Measurements from ENCODE around the gene PCDHGC5. TPM values are rescaled to one million over a fixed set of nuclear protein-coding genes. Genes with fewer than 3 reads are reported as not detected.

The PCDHGC5 gene
- total RNA-seq, 1 donor from 2014 or later: not detected

- Mint-ChIP-seq H3K27me3 (ENCODE audit: insufficient read depth) (no peaks in the 10 kb centered on the region), H3K9me3 (no peaks in the 10 kb centered on the region), H3K4me3 (no peak overlapping the region), H3K36me3 (ENCODE audit: low read depth) (peaks cover 23% of the 10 kb centered on the region), H3K4me1 (ENCODE audit: low read depth) (no peaks in the 10 kb centered on the region), H3K27ac (no peak overlapping the region)
- no peak for DNase-seq (ENCODE audit: low spot score)
- intact Hi-C loops (cut with micrococcal nuclease): no loop called here
These were observed 45.8 kb downstream of the PCDHGC5 start for GRCh38 chr5:141534492-141535213.

Other genes with a start within 250 kb of the PCDHGC5 start
- not detected in 2 replicates for gene PCDHB15, start 243.7 kb upstream of the PCDHGC5 start, total RNA-seq
- gene SLC25A2, start 185.0 kb upstream of the PCDHGC5 start, total RNA-seq: 0.20 and 0.57 TPM in 2 replicates
- gene TAF7, start 168.3 kb upstream of the PCDHGC5 start, total RNA-seq: 71.6 and 73.7 TPM in 2 replicates
- 0.10 TPM in 2 replicates for gene PCDHGA1, start 158.6 kb upstream of the PCDHGC5 start, total RNA-seq
- gene PCDHGA2, start 150.3 kb upstream of the PCDHGC5 start, total RNA-seq: 0.08 and 0.17 TPM in 2 replicates
- 0.10 TPM in 1 of 2 replicates, not detected in the other for gene PCDHGA3, start 145.3 kb upstream of the PCDHGC5 start, total RNA-seq
- gene PCDHGB1, start 139.0 kb upstream of the PCDHGC5 start, total RNA-seq: 0.18 and 0.32 TPM in 2 replicates
- 0.21 and 0.44 TPM in 2 replicates for gene PCDHGA4, start 134.1 kb upstream of the PCDHGC5 start, total RNA-seq
- 0.47 and 0.93 TPM in 2 replicates for gene PCDHGB2, start 129.1 kb upstream of the PCDHGC5 start, total RNA-seq
- 0.24 and 0.31 TPM in 2 replicates for gene PCDHGA5, start 124.9 kb upstream of the PCDHGC5 start, total RNA-seq
- gene PCDHGB3, start 118.8 kb upstream of the PCDHGC5 start, total RNA-seq: 0.47 and 0.66 TPM in 2 replicates
- 0.16 and 0.42 TPM in 2 replicates for gene PCDHGA6, start 115.2 kb upstream of the PCDHGC5 start, total RNA-seq
- gene PCDHGA7, start 106.3 kb upstream of the PCDHGC5 start, total RNA-seq: 0.16 and 0.22 TPM in 2 replicates
- gene PCDHGB4, start 101.4 kb upstream of the PCDHGC5 start, total RNA-seq: 0.18 and 0.27 TPM in 2 replicates
- 0.03 TPM in 1 of 2 replicates, not detected in the other for gene PCDHGA8, start 96.4 kb upstream of the PCDHGC5 start, total RNA-seq
- 0.56 and 0.83 TPM in 2 replicates for gene PCDHGB5, start 91.1 kb upstream of the PCDHGC5 start, total RNA-seq
- gene PCDHGA9, start 86.3 kb upstream of the PCDHGC5 start, total RNA-seq: 0.21 and 0.39 TPM in 2 replicates
- 0.12 and 0.18 TPM in 2 replicates for gene PCDHGB6, start 81.1 kb upstream of the PCDHGC5 start, total RNA-seq
- 0.10 and 0.13 TPM in 2 replicates for gene PCDHGA10, start 76.1 kb upstream of the PCDHGC5 start, total RNA-seq
- 0.13 TPM in 1 of 2 replicates, not detected in the other for gene PCDHGB7, start 71.4 kb upstream of the PCDHGC5 start, total RNA-seq
- gene PCDHGA11, start 68.0 kb upstream of the PCDHGC5 start, total RNA-seq: 0.16 and 0.24 TPM in 2 replicates
- gene PCDHGA12, start 58.6 kb upstream of the PCDHGC5 start, total RNA-seq: 0.18 TPM in 1 of 2 replicates, not detected in the other
- 0.31 and 0.32 TPM in 2 replicates for gene PCDHGC3, start 13.1 kb upstream of the PCDHGC5 start, total RNA-seq
- gene PCDHGC4, start 4.1 kb upstream of the PCDHGC5 start, total RNA-seq: not detected in 2 replicates
- 221 and 234 TPM in 2 replicates for gene DIAPH1, start 129.9 kb downstream of the PCDHGC5 start, total RNA-seq
- 83.1 and 87.2 TPM in 2 replicates for gene HDAC3, start 147.8 kb downstream of the PCDHGC5 start, total RNA-seq
- gene RELL2, start 147.9 kb downstream of the PCDHGC5 start, total RNA-seq: 19.3 and 19.5 TPM in 2 replicates
- 37.0 and 37.1 TPM in 2 replicates for gene FCHSD1, start 162.3 kb downstream of the PCDHGC5 start, total RNA-seq
- gene ARAP3, start 193.1 kb downstream of the PCDHGC5 start, total RNA-seq: 7.1 and 7.2 TPM in 2 replicates